GM19099 (cell line): Measurements from ENCODE around the gene BEND7.

Source experiments
- POLR2A ChIP-seq: IDR thresholded peaks from 3 replicates; pipeline ENCODE4 v1.6.1; 2011; ENCODE audit warnings: low read depth; ENCODE audit not compliant: insufficient read length; ENCODE audit errors: extremely low read depth

BEND7 gene

DNA sequence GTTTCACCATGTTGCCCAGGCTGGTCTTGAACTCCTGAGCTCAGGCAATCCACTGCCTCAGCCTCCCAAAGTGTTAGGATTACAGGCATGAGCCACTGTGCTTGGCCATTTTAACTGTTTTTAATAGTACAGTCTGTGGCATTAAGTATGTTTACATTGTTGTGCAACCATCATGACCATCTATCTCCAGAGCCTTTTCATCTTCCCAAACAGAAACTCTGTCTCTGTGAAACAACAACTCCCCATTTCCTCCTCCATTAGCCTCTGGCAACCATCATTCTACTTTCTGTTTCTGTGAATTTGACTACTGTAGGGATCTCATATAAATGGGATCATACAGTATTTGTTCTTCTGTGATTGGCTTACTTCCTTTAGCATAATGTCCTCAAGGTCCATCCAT, 132.4 kb downstream of the BEND7 start:
- no peak for TF ChIP-seq POLR2A

DNA sequence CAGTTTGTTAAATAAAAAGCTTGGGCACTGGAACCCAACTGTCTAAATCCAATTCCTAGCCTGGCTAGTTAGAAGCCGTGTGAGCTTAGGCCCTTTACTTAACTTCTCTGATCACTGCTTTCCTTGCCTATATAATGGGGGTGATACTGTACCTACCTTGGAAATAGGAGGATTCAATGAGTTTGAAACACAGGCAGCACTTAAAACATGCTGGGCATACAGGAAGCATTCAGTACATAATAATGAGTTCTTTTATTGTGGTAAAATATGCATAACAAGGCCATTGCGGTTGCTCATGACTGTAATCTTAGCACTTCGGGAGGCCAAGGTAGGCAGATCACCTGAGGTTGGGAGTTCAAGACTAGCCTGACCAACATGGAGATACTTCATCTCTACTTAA, 133.3 kb downstream of the BEND7 start:
- TF ChIP-seq POLR2A: no peak

DNA sequence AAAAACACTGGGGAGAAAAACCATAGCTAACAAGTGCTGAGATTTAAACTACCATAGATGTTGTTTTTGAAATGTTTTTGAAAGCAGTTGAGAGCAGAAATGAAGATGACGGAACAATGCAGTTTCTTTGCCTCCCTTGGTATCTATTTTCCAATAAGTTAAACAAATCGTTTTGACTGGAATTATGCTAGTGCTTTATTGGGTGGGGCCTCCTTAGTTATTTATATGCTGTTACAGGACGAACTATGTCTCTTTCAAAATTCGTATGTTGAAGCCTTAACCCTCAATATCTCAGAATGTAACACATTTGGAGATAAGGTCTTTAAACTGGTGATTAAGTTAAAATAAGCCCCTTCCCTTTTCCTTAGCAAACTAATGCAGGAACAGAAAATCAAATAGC, 135.2 kb downstream of the BEND7 start:
- TF ChIP-seq POLR2A: no peak

DNA sequence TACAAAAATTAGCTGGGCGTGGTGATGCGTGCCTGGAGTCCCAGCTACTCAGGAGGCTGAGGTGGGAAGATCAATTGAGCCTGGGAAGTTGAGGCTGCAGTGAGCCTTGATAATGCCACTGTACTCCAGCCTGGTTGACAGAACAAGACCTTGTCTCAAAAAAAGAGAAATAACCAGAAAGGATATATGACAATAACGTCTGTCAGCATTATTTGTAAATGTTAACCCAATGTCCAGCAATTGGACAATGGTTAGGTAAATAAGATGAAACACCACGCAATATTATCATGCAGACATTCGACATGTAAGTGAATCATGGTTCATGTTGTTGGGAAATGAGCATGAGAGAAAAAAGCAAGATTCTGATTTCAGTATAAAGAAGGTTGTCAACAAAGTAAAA, 136.1 kb downstream of the BEND7 start:
- TF ChIP-seq POLR2A: no peak
